HUDEP-2 (cell line): ENCODE measurements around the gene KLC4.

Experiments used
- DNase-seq, 76 experiments: peaks; one replicate each; lab custom pipeline; 2025; ENCODE audit not compliant: unreplicated experiment in 76 of 76; lab: John Stamatoyannopoulos, UW

KLC4 gene

GRCh38 chr6:43059168-43060033, at the start of gene KLC4, which contains the start of gene MRPL2:
TSS of gene KLC4 (plus strand) at chr6:43059631. CDS start at chr6:43061336, 1,705 bp downstream.
TSS of gene MRPL2 (minus strand) at chr6:43059434. CDS start at chr6:43059381, 53 bp downstream.
- peak; percentile 87 to 100 (median 99) for DNase-seq

DNA sequence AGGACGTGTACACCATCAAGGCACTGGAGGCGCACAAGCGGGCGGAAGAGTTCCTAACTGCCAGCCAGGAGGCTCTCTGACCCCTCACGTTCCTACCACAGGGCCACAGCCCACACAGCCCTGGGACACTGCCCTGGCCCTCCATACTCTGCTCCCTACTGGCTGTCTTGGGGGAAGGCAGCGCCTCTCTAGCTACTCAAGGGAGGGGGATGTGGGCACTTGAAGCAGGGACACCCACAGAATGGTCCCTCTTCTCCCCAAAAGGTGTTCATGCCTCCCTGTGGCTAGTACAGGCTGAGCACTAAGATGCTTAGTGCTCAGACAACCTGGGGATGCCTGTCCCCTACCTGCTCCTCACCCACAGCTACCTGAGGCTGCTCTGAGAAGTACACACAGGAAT, 48.2 kb upstream of the KLC4 start:
- DNase-seq: no peak

DNA sequence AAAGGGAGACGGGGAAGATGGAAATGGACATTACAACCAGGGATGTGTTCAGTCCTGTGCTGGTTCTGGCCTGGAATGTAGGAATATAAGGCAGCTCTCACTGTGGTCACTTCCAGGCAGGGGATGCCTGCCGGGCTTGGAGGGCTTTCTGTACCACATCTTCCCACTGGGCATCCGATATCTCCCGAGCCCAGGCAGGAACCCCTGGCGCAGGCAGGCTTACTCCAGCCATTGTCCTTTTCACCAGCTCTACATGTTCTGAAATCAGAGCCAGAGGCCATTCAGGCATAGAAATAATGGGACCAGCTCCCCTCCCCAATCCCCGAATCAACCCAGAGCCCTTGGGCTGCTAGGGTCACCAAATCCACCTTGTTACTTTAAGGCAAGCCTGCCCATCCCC, 47.1 kb upstream of the KLC4 start:
- no peak for DNase-seq

- DNase-seq: peak in 61 of 76 experiments; percentile 20 to 92 (median 69)
Observed at GRCh38 chr6:43013097-43013842, 46.2 kb upstream of the KLC4 start.

- DNase-seq: peak in 75 of 76 experiments; percentile 92 to 100 (median 100)
Observed at GRCh38 chr6:43013843-43014433, 45.5 kb upstream of the KLC4 start, which contains the start of the genes KLHDC3 and MEA1. TSS of gene KLHDC3 (plus strand) at chr6:43014249. CDS start at chr6:43017193, 2,944 bp downstream. TSS of gene MEA1 (minus strand) at chr6:43013946. CDS start at chr6:43013813, 133 bp downstream.

- DNase-seq: no peak
Observed at GRCh38 chr6:43014434-43014909, 45.0 kb upstream of the KLC4 start.

GRCh38 chr6:43016176-43016942, 43.1 kb upstream of the KLC4 start:
- DNase-seq: peak in 27 of 76 experiments; percentile 6 to 41 (median 28)

GRCh38 chr6:43016943-43017334, 42.5 kb upstream of the KLC4 start:
- DNase-seq: peak in 8 of 76 experiments; percentile 13 to 34 (median 16)

DNA sequence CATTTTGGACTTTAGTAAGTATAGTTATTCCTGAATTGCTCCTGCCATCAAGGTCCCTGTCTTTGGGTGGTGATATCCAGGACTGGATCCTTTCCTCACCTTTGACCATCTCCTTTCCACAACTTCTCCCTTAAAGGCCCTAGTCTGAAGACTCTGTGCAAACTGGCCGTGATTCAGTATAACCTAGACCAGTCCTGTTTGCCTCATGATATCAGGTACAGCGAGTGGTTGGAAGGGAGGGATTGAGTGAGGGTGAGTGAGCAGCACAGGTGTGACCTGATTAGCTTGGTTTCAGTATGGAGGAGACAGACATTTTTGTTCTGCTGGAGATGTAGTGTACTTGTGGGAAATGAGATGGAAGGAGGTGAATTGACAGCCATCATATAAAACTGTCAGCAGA, 40.3 kb upstream of the KLC4 start:
- DNase-seq: no peak

DNA sequence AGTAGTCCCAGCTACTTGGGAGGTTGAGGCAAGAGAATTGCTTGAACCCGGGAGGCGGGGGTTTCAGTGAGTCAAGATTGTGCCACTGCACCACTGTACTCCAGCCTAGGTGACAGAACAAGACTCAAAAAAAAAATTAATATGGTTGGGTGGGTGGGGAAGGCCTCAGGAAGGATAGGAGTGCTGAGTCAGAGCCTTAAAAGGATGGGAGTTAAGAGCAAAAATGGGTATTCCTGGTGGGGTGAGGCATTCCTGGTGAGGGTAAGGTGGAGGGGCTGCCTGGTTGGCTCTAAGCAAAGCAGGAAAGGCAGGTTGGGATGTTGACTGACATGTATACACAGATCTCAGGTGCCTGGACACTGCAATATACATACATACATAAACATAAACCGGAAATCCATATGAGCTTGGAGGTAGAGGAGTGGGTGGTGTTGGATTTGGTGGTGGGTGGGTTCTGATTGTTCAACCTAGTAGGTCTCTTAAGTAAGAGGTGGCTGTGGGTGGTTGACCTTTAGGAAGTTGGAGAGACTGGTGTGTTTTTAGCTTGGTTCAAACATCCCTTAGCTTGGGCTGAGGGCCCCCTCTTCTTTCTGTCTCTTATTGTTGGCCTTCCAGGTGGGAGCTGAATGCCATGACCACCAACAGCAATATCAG, 39.3 kb upstream of the KLC4 start:
- no peak for DNase-seq

DNA sequence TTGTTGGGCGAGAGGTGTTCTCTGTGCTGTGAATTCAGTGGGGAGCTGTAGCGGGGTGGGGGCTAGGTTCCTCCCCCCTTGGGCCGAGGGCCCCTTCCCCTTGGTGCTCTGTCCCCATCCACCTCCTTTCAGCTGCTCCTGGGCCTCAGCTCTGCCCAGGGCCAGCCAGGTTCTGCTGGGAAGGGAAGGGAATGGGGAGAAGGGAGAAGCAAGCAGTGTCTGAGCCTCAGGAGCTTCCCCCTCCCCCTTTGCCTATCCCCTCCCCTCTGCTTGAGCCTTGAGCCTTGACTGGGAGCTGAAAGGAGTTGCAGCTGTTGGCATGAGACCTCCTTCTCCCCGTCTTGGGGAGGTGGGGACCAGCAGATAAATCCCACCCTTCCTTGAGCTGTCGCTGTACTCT, 38.6 kb upstream of the KLC4 start:
- no peak for DNase-seq

DNA sequence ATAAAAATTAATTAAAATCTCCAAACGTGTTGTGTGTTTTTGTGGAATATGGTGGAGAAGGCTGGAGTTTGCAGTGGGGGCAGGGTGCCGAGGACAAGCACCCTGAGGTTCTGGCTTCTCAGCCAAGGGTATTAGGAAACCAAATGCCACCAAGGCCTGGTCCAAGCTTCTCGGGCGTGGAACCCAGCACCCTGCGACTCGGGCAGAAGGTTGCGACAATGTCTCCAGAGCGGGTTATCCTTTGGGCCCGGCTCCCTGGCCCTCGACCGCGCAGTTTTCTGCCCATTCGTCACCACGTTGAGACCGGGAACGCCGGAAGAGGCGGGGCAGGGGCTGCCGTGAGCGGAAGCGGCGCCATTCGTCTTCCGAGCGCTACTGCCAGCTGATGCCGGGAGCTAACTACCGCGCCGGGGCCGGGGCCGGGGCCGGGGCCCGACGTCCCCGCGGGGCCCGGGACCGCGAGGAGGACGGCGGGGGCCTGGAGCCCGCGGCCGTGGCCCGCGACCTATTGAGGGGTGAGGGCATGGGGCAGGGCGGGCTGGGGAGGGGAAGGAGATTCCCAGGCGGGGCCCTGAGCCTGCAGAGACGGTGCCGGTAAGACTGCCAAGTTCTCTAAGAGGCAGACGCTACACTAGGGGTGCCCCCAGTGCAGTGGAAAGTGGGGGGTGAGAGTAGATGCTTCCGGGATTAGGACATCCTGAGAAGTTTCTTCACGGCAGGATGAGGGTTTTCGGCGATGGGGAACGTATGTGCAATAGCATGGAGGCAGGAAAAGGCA, 38.0 kb upstream of the KLC4 start, which contains the start of gene RRP36:
TSS of gene RRP36 (plus strand) at position 354 of the 778 bp plus-strand sequence. CDS start at position 386, 32 bp downstream.
- DNase-seq: peak in 72 of 76 experiments; percentile 23 to 88 (median 68)

DNA sequence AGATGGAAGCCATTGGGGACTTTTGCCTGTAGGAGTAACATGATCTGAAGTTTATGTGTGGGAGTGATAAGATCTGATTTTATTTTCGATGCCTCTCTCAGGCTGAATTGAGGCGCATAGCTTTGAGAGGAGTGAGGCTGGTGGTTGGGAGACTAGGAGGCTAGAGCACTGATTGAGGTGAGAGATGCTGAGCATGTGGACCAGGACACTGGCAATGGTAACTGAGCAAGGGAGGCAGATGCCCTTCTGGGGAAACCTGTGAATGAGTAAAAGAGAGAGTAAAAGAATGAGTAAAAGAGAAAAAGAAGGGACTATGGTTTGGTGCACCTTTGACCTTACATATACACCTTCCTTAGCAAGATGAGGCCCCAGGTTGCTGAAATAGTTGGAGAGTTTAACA, 35.0 kb upstream of the KLC4 start:
- no peak for DNase-seq

GRCh38 chr6:43026365-43026764, 33.1 kb upstream of the KLC4 start:
- DNase-seq: no peak

DNA sequence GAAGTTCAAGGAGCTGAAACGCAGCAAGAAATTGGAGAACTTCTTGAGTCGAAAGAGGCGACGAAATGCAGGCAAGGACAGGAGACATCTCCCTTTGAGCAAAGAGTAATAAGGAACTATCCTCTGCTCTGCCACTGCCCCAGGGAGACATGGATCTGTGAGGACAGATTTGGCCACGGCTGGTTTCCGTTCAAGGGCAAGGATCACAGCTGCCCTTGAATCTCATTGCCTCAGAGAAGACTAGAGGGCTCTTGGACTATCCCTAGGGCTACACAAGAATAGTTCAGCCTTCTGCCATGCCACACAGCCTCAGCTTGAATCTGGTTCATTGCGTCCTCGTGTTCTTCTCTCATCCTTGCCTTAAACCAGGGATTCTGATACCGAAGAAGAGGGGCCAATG, 30.3 kb upstream of the KLC4 start:
- DNase-seq: no peak

- DNase-seq: no peak
Observed at GRCh38 chr6:43032326-43032725, 27.1 kb upstream of the KLC4 start.

DNA sequence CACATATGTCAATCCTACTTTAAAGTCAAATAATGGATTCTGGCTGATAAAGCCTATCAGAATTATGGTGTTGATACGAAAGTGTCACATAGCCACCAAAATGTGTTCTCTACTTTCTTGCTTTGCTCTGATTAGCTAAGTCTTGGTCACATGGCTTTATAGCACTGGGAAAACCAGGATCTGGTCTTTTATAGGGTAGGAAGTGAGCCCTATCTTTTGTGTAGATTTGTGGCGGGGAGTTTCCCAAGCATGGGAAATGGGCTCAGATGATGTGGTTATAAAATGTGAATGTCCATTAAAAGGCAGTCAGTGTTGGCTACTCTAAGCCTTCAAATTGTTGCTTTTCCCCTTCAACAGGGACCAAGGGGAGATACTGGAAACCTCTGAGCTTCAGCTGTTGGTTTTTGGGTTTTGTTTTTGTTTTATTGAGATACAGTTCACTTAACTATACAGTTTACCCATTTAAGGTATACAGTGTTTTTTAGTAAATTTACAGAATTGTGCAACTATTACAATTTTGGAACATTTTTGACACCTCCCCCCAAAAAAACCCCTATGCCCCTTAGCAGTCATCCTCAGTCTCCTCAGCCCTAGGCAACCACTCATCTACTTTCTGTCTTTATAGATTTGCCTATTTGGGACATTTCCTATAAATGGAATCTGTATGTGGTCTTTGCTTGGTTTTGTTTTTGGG, 25.8 kb upstream of the KLC4 start:
- no peak for DNase-seq

- no peak for DNase-seq
Observed at GRCh38 chr6:43034190-43034525, 25.3 kb upstream of the KLC4 start.
